HG03025 (cell line): ENCODE results near the gene DGCR8.

Experiments used
- ATAC-seq: cut with Tn5 transposase; IDR thresholded peaks from one replicate; pipeline ENCODE4 v1.9.1; 2021; ENCODE audit warnings: mild to moderate bottlenecking, moderate library complexity; ENCODE audit not compliant: unreplicated experiment, low FRiP score

The DGCR8 gene

DNA sequence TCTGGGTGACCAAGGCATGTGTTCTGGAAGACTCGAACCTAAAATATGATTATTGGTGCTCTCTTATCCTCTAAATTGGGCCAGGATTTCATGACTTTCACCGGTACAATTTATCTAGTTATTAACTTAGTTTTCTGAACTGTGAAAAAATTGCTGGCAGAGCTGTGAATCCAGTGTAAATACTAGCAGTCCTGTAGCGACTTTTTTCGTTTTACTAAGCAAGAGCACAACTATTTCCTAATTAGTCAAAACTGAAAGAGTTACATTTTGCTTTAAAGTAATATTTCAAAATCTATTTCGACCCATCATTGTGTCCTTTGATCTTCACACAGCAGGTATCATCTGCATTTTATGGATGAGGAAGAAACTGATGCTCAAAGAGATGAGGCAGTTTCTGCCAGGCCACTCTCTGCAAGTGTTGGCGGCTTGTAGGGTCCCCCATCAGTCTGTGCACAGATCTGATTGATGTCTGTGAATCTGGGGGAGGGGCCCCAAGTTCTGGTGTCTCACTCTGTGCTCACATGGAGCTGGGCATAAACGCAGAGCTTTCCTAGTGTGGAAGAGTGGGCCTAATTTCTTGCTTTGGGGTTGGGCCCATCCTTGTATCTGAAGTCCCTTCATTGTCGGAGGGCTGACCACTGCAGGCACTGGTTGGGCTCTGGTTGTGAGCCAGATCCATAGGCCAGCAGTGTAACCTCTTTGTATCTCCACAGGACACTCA lies 38.4 kb downstream of the DGCR8 start:
- no peak for ATAC-seq

DNA sequence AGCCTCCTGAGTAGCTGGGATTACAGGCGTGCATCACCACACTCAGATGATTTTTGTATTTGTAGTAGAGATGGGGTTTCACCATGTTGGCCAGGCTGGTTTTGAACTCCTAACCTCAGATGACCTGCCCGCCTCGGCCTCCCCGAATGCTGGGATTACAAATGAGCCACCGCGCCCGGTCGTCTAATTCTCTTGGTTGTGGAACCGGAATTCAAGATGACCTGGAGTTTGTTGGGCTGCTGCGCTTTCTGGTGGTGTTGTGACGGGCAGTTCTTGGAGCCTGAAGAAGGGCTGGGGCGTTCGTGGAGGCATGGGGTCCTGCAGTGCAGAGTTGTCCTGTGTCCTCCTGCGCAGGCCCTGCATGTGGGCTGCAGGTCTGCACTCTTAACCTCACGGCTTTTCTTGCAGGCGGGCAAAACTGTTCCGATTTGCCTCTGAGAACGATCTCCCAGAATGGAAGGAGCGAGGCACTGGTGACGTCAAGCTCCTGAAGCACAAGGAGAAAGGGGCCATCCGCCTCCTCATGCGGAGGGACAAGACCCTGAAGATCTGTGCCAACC lies 41.9 kb downstream of the DGCR8 start:
- ATAC-seq: no peak

DNA sequence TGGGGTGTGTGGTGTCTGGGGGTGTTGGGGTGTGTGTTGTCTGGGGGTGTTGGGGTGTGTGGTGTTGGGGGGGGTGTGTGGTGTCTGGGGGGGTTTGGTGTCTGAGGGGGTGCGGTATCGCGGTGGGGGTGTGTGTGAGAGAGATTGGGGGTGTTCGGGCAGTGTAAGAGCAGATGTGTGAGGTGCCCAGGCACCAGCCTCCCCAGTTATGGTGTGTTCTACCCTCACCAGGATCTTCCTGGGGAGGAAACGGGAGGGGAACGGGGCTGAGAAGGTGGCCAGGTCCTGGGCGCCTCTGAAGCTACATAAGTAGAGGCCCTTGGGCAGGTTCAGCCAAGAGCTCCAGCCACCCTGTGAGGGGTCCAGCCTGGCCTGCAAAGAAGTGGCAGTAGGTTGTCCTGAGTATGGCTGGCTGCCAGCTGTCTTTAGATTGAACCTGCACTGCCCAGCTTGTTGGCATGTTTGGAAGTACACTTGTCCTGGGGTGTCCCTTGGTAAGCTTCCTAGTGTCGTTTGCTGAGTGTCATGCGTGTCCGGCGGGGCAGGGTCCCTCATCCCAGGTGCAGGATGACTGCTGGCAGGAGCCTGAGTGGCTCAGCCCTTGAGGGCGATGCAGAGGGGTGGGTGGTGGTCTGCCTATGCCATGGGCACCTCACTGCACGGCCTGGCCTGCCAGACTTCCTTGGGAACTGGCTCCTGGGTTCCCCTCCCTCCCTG lies 43.5 kb downstream of the DGCR8 start:
- no peak for ATAC-seq

DNA sequence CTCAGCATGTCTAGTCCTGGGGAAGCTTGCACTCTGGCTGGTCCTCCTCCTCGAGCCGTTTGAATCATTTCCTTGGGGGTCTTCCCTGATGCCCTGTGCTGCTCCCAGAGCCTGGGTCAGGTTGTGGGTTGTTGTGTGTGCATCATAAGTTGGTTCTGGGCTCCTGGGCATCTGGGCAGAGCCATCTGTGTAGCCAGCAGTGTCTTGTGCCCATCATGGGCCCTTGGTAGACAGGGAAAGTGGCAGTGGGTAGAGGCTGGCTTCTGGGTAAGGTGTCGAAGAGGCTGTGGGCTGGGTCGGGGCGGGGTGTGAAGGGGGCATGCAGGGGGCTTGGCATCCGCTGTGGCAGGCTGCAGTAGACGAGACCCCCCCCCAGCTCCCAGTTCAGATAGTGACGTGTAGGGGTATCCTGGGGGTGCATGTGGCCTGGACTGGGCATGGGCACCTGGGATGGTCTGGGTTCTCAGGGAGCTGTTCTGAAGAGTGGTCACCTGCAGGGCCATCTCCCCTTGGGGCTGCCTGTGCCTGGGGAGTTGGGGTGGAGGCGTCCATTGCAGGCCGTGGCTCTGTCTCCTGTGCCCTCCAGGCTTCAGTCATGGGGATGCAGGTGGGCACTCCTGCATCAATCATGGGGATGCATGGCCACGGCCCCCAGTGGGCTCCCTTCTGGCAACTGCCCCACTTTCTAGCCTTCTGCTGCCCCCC lies 44.2 kb downstream of the DGCR8 start:
- no peak for ATAC-seq

DNA sequence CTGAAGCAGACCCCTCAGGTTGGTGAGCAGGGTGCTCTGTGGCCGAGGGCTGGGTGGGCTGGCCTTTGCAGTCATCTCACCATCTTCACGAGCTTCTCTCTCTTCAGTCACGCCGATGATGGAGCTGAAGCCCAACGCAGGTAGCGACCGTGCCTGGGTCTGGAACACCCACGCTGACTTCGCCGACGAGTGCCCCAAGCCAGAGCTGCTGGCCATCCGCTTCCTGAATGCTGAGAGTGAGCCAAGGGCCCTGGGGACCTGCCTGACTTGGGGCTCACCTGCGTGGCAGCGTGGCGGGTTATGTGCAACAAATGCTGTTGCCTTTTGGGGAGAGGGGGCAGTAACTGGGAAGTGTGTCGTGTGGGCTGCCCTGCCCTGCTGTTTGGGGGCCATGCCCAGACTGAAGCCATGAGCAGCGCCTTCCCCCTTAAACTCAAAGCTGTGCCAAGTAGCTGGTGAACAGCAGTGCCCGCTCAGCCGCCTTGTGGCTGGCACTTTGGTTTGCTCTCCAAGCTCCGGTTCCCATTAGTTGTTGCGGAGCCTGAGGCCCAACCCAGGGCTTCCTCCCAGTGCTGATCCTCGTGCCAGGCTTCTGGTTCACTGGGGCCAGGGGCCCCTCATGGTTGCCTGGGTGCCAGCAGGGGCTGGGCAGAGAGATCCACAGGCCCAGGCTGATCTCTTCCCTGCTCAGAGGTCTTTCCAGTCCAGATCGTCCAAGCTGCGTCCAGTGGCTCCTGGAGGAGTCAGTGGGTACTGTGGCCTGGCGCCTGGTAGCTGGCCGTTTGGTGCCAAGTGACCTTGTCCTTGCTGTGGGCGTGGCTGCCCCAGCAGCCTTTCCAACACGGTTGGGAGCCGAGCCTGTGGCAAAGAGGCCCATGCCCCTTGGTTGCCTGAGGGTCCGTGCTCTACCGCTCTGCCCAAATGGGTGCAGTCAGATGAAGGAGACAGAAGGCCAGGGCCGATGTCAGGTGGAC lies 45.4 kb downstream of the DGCR8 start:
- no peak for ATAC-seq

DNA sequence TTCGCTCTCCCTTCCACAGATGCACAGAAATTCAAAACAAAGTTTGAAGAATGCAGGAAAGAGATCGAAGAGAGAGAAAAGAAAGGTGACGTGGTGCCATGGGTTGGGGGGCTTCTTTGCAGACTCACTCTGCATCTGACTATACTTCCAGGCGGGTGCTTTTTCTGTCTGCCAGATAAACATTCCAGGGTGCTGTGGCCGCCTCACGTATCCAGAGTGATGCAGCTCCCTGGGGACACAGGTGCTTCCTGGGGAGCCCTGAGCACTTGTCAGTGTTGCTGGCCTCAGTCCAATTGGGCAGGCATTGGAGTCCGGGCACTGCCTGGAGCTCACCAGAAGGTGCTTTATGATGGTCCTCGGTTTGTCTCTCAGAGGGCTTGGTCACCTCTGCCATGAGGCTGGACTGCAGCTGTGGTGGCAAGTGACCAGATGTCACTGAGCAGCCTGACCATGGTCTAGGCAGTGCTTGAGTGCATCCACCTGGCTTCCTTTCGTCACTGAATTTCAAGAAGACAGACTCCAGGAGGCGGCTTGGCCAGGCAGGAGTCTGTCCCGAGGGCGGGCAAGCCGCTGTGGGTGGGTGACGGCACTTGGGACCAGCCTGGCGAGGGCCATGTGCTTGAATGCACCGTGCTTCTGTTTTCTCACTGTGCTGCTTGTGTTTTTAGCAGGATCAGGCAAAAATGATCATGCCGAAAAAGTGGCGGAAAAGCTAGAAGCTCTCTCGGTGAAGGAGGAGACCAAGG lies 46.4 kb downstream of the DGCR8 start:
- no peak for ATAC-seq

DNA sequence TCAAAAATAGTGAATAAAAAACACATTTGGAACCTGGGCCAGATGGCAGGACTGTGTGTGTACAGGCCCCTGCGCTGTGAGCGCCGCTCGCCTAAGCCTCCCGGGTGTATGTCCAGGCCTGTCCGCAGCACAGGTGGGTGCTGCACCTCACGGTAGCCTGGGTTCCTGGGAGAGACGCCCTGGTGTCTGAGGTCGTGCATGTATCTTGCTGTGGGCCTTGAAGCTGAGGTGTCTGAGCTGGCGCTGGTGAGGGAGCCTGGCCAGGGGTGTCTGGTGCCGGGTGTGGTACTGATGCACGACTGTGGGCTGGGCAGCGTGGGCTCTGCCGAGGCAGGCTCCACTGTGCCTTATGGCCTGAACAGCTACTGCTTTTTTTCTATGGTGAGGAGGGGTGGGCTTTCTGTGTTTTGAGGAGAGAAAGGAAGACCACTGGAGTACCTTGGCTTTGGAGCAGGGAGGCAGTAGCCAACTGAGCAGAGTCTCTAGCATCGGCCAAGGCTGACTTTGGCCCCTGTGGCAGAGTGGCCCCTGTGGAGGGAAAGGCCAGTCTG lies 47.4 kb downstream of the DGCR8 start:
- no peak for ATAC-seq

DNA sequence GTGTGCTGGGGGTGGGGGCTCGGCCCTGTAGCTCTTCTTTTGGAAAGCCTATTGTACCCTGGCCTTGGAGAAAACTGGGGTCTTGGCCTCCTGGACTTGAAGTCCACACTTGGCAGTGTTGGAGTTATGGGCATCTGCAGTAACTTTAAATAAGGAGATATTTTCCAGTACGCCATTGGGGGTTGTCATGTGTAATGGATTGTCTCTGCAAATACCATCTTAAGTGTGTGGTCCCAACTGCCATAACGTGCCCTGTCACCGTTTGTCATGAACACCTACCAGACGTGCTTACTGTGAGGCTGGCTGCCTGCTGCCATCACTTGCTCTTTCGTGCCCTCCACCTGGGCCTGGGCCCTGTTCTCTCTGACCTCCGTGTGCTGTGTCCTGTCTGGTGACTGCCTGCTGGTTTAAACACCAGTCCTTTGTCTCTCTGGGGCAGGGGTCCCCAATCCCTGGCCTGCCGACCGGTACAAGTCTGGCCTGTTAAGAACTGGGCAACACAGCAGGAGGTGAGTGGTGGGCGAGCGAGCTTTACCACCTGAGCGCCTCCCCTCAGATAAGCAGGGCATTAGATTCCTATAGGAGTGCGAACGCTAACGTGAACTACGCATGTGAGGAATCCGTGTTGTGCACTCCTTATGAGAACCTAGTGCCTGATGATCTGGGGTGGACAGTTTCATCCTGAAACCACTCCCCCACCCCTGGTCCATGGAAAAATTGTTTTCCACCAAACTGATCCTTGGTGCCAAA lies 48.0 kb downstream of the DGCR8 start:
- no peak for ATAC-seq

DNA sequence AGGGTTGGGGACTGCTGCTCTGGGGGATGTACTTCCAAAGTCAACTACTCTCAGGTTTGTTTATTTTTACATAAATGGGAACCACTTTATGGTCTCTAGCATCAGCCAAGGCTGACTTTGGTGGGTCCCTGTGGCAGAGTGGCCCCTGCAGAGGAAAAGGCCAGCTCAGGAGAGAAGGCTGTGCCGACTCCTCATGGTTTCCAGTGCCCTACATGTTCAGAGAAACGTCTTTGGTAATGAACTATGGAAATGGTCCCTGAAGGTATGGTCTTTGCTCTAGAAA lies 48.5 kb downstream of the DGCR8 start:
- ATAC-seq: no peak

DNA sequence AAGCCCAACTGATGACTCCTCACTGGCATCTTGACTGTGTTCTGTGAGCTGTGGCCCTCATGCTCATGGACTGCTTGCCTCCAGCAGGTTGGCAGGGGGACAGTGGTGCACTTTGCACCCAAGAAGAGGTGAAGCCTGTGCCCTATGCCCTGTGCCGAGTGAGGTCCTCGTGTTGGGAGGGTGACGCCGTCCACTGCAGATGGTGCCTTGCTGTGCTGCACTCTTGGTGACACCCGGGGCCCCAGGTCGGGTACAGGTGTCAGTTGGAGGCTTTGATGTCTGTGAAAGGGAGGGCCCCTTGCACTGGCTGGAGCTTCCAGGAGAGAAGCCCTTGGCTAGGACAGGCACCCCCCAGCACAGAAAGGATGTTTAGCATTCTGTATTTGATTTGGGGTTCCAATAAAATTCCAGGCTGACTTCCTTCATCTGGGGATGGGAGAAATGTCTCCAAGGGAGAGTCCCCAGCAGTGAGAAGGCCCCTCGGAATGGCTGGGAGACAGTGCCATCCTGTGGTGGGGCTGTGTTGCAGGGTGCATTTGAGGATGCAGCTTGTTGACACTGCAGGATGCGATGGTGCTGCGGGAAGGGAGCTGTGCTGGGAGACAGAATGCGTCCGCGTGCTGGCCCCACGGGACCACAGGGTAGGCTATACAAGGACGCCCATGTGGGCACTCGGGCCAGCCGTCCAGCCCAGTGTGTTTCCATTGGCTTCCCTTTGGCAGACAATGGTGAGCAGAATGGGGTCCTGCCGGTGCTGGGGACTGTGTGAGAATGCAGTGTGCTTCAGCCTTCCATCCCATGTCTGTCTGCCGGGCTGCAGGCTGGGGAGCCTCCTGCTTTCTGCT lies 49.1 kb downstream of the DGCR8 start:
- no peak for ATAC-seq

DNA sequence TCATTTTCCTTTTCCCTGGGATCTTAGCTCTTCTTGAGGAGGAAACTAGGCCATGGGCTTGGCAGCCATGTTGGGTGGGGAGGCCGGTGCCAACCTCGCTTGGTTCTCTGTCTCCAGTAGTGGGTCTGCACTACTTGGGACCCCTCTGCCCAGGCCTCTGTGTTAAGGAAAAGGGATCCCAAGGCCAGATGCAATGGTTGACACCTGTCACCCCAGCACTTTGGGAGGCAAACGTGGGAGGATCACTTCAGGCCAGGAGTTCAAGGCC lies 49.6 kb downstream of the DGCR8 start:
- ATAC-seq: no peak

DNA sequence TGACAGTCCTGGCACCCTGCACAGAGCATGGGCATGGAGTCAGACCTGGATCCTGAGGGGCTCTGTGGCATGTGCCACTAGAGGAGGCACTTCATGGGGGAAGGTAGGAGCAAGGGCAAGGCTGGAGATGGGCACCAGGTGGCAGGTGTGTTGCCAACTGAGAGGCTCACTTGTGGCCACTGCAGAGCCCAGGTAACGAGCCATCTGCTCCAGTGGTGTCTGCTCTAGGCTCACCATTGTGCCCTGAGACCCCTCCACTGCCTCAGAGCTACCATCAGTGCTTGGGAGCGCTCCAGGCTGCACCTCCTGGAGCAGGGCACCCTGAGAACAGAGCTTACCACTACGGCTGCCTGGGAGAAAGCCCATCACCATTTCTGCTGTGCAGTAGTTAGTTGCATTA lies 50.3 kb downstream of the DGCR8 start:
- ATAC-seq: no peak

DNA sequence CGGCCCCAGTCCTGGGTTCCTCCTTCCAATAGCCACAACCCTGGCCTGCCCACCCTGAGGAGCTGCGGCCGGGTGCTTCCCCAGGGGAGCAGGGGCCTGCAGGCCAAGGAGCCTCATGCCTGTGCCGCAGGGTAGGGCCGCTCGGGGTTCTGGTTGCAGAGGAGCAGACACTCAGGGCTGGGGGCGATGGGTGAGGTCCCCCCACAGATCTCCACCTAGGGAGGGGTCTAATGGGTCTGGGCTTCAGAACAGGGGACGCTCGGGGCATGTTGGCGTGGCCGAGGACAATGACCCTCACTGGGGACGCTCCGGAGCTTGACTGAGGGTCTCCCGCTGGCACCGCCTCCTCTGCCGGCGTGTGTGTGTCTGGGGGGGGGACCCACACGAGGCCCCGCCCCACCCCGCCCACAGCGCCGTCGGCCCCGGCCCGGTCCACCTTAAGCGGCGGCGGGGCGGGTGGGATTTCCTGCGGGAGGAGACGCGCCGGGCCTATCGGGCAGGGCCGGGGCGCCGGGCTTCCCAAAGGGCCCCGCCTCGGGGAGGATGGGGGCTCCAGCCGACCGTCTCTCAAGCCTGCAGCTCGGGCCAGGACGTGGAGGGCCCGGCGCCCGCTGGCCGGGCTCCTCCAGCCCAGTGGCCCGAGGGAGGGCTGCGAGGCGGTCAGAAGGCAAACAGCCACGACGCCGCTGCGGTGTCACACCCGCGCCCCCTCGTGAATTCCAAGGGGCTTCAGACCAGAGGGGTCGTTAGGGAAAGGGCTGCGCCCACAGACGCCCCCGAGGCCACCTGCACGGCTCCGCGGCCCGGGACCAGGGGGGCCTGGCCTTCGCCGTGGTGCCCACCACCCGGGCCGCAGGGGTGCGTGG lies 50.9 kb downstream of the DGCR8 start:
- ATAC-seq: peak; percentile 39

DNA sequence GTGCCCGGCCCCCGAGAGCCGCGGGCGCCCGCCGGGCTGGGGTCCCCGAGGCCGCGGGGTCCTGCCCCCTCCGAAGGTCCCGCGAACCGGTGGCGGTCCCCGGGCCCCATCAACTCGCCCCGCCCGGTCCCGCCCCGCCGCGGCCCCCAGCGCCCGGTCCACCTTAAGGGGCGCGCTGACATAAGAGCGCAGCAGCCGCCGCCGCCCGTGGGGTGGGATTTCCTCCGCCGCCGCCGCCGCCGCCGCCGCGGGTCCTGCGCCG lies 51.5 kb downstream of the DGCR8 start, which contains the start of gene ZDHHC8:
Gene ZDHHC8, plus strand, starts transcription at position 208 of the 262 bp plus-strand sequence. CDS start 144 bp downstream, outside the sequence.
- ATAC-seq: peak; percentile 29

DNA sequence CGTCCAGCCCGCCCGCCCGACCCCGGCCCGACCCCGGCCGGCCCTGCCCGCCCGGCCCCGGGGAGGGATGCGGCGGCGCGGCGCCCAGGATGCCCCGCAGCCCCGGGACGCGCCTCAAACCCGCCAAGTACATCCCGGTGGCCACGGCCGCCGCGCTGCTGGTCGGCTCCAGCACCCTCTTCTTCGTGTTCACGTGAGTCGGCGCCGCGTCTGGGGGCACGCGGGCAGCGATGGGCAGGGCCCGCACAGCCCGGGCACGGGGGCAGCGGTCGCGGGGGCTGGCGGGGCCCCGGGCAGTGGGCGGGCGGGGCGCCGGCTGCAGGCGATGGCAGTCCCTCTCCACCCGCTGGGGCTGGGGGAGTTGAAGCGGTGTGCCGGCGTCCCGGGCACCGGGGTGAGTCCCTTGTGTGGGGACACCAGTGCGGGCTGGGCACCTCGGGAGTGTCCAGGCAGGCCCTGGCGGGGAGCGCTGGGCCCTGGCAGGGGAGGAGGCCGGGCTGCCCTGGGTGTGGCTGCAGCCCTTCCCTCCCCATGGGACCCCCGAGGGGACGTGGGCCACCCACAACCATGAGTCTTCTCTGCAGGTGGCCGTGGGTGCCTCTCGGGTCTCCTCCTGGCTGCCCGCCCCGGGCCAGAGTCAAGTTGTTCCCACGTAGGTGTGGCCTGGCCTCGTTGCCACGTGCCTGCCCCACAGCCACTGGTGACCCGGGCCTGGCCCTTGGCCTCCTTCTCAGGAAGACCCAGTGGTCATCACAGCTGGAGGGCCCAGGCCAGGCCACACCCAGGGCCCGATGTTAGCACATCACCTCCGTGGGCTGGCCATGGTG lies 52.0 kb downstream of the DGCR8 start:
- no peak for ATAC-seq

DNA sequence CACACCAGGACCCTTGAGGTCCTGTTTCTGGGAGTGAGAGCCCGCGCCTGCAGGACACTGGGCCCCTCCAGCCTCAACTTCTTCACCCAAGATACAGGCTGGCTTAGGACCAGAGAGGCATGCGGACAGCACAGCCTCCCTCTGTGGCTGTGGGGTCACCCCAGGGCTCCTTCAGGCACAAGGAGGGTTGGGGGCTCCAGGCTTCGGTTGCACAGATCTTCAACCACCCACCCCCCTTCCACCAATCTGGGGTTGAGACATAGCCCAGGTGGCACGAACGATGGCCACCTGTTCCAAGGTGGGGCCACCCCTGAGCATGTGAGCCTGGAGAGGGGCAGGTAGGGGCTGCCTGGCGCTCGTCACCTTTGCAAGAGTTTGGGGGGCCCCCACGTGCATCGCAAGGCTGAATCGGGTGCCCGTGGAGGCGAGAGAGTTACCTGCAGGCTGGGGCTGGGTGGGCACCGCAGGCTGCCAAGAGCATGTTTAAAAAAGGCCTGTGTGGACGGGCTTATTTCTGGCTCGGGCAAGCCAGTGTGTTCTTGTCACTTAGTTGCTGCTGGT lies 52.7 kb downstream of the DGCR8 start:
- no peak for ATAC-seq
